ENCODE measurements around the gene KRT9.

DNA sequence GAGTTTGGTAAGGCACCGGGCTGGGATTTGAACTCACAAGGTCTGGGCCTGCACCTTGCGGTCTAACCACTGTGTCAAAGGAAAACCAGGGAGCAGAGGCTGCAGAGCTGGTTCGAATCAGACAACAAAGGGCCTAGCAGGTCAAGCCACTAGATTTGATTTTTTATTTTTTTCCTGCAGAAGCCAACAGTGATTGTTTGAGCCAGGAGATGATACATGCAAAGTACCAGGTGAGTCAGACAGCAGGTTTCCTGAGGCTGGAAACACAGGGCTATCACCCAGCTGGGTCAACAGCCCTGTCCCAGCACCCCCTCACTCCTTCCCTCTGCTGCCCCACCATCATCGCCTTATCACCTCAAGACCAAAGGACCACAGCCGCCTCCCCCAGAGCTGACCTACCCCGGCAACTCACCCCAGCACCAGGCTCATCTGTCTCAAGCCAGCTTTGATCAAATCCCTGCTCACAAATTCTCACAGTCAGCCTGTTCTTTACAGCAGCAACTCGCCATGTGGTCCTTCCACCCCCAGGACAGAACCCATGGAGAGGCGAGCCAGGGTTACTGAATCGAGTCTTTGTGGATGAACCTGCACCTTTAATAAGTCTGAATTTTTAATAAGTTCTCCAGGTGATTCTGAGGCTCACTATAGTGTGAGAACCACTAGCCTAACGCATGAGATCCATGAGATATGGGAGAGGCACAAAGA lies 30.8 kb downstream of the KRT9 start:
- TF ChIP-seq, protein P1, sequence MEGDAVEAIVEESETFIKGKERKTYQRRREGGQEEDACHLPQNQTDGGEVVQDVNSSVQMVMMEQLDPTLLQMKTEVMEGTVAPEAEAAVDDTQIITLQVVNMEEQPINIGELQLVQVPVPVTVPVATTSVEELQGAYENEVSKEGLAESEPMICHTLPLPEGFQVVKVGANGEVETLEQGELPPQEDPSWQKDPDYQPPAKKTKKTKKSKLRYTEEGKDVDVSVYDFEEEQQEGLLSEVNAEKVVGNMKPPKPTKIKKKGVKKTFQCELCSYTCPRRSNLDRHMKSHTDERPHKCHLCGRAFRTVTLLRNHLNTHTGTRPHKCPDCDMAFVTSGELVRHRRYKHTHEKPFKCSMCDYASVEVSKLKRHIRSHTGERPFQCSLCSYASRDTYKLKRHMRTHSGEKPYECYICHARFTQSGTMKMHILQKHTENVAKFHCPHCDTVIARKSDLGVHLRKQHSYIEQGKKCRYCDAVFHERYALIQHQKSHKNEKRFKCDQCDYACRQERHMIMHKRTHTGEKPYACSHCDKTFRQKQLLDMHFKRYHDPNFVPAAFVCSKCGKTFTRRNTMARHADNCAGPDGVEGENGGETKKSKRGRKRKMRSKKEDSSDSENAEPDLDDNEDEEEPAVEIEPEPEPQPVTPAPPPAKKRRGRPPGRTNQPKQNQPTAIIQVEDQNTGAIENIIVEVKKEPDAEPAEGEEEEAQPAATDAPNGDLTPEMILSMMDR (IDR thresholded peaks at IDR 0.05) = no peak
- no peak for TF ChIP-seq POLR2A (IDR thresholded peaks at IDR 0.05)

Measured in prostate gland (tissue), 2 donors.